GM11168 (cell line): ENCODE measurements around the gene NDC1.
"Not testable (repeated sequence)": the region's sequence is repeated elsewhere in the genome, so short reads cannot be mapped to it uniquely, and the experiment has no call there.

Experiments used
- in situ Hi-C: fragments of 300-500 bp; cut with MboI; formaldehyde crosslinking; loops from one replicate; pipeline ENCODE4 v1.12.0; 2022; ENCODE audit warnings: low sequenced_read_pairs; ENCODE audit not compliant: unreplicated experiment

Gene NDC1, protein sequence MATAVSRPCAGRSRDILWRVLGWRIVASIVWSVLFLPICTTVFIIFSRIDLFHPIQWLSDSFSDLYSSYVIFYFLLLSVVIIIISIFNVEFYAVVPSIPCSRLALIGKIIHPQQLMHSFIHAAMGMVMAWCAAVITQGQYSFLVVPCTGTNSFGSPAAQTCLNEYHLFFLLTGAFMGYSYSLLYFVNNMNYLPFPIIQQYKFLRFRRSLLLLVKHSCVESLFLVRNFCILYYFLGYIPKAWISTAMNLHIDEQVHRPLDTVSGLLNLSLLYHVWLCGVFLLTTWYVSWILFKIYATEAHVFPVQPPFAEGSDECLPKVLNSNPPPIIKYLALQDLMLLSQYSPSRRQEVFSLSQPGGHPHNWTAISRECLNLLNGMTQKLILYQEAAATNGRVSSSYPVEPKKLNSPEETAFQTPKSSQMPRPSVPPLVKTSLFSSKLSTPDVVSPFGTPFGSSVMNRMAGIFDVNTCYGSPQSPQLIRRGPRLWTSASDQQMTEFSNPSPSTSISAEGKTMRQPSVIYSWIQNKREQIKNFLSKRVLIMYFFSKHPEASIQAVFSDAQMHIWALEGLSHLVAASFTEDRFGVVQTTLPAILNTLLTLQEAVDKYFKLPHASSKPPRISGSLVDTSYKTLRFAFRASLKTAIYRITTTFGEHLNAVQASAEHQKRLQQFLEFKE

DNA sequence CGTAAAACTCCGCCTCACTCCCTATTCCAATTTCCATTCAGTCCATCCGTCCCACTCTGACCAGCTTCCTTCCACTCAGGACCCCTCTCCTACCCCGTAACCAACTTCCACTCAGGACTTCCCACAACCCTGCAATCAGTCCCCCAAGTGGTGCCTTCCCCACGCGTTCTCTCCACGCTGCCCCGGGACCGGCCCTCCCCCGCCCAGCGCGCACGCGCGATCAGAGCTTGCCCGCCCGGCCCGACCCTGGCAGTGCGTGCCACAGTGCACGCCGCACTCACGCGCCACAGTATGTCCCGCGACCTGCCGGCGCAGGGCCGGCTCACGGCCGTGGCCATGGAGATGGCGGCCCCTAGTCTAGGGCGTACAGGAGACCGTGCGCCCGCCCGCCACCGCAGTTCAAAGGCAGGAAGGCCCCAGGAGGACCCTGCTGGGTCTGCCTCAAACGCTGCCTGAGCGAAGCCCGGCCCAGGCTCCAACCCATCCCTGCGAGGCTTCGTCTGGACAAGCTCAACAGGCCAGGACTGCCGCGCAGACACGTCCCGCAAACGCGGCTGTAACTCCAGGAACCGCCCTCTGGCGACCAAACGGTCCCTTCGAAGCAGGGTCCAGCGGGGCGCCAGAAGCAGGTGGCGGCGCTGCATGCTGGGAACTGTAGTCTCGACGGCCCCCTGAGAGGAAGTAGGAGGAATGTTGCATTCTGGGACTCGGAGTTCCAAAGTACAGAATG lies at the start of gene NDC1:
Gene NDC1, minus strand, starts transcription at position 373 of the 730 bp plus-strand sequence. Its CDS starts 35 bp downstream, at position 338.
- in situ Hi-C loops, result no loop called here

DNA sequence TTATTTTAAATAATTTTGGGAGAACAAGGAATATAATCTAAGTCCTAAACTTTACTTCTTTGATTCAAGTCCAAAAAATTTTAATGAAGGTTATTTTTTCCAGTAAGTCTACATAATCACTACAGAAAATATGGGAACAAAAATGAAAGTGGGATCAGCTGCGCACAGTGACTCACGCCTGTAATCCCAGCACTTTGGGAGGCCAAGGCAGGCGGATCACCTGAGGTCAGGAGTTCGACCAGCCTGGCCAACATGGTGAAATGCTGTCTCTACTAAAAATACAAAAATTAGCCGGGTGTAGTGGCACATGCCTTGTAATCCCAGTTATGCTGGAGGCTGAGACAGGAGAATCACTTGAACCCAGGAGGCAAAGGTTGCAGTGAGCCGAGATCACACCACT lies 45.5 kb upstream of the NDC1 start:
- in situ Hi-C loops, result not testable (repeated sequence)

DNA sequence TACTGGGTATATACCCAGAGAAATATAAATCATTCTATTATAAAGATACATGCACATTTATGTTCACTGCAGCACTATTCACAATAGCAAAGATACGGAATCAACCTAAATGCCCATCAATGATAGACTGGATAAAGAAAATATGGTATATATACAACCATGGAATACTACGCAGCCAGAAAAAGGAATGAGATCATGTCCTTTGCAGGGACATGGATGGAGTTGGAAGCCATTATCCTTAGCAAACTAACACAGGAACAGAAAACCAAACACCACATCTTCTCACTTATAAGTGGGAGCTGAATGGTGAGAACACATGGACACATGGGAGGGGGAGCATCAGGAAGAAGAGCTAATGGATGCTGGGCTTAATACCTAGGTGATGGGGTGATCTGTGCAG lies 43.8 kb upstream of the NDC1 start:
- in situ Hi-C loops, result not testable (repeated sequence)

DNA sequence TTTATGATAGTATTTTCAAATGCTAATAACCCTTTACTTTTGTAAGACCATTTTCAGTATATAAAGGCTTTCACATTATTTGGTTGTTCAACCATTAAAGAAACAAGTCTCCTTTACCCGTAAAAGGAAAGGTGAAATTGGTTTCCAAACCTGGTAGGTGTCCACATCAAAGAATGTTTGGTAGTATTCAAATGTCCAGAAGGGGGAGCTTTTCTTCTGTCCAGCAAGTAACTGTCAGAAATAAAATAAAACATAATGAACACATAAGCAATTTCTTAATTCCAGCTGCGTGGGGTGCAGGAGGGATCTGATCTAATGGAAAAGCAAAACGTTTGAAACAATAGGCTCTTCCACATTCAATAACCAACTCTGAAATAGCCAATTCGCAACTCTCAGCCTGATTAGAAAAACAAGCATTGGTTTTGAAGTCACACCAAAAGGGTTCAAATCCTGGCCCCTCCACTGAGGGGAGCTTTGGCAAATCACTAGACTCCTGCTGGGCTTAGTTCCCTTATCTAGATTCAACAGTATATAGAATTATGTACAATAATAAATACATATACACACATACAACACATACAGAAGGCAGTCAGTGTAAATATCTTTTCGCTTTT lies 40.5 kb upstream of the NDC1 start:
- in situ Hi-C loops, result no loop called here

DNA sequence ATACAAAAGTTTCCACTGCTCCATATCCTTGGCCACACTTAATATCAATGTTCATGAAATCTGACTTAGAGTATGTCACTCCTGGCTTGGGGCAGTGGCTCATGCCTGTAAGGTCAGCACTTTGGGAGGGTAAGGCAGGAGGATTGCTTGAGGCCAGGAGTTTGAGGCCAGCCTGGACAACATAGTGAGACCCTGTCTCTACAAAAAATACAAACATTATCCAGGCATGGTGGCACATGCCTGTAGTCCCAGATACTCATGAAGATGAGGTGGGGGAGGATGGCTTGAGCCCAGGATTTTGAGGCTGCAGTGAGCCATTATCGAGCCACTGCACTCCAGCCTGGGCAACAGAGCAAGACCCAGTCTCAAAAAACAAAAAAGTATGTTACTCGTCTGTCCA lies 37.1 kb upstream of the NDC1 start:
- in situ Hi-C loops, result not testable (repeated sequence)

DNA sequence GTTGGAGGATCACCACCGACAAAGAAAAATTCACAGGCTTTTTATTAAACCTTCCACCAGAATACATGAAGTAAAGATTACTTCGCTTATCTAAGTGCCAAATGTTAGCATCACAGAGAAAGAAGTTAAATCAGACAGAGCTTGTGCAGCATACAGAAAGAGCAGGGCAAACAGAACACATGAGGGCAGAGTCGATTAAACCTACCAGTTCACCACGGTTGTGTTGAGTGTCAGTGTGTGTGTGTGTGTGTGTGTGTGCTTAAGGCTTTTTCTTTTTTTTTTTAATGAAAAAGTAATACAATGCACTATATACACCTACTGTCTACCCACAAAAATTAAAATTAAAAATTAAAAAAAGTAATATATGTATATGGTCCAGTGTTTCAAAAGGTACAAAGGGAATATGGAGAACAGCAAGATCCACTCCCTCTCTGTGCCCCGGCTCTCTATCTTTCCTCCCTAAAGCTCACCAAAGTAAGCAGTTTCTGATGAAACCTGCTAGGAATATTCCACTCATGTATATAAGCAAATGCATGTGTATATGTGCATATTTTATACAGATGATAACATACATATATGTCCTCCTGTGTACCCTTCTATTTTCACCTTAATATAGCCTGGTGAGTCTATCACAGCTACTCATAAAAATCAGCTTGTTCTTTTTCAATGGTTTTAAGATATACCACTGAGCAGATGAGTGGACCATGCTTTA lies 33.8 kb upstream of the NDC1 start:
- in situ Hi-C loops, result no loop called here

DNA sequence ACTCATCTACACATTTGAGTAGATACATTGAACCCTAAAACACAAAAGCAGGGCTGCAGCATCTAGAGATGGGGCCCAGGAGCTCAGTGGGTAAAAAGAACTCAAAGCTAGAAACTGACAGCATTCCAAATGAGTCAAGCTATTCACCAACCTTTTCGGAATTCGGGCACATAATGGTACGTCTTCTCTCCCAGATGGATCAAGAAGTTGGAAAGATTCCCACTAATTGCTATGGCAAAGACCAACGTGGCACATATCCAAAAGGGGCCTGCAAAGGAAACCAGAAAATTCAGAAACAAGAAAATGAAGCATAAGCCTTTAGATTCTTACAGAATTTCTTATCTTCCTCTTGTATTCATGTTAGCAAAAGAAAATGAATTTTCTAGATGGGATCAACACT lies 33.1 kb upstream of the NDC1 start:
- in situ Hi-C loops, result no loop called here

DNA sequence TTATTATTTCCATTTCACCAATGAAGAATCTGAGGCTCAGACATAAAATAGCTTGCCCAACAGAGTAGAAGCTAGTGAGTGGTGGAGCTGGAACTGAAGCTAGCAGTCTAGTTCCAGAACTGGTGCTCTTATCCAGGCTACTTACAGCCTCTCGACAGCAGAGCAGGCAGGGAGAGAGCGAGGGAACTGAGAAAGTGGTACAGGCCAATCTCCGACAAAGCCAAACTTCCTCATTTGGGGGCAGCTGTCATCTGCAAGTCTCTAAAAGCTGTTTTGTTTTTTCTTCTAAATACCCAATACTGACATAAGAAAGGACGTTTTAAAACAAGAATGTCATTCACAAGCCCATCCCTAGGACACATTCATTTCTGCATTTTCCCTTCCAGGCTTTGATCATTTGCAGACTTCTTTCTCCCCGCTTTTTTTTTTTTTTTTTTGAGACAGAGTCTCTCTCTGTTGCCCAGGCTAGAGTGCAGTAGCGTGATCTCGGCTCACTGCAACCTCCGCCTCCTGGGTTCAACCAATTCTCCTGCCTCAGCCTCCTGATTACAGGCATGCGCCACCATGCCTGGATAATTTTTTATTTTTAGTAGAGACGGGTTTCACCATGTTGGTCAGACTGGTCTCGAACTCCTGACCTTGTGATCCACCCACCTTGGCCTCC lies 31.5 kb upstream of the NDC1 start:
- in situ Hi-C loops, result loop anchor here (5.0 kb wide), 1 partner anchor 88 kb away; no protein-coding TSS in a partner anchor

DNA sequence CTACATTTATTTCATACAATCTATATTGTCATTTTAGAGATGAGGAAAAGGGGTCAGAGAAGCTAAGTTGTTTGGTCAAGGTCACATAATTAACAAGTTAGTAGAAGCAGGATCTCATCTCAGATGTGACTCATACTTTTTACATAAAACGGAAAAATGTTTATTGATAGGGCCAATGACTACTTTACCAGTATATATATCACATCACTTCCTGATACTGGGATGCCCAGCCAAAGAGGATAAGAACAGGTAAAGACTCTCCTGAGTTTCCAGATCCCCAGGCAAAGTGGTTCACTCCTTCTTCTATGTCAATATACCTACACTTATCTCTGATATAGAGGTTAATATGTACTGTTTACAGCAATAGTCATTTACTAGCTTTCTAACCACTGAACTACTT lies 30.5 kb upstream of the NDC1 start:
- in situ Hi-C loops, result loop anchor here (5.0 kb wide), 1 partner anchor 89 kb away; no protein-coding TSS in a partner anchor

DNA sequence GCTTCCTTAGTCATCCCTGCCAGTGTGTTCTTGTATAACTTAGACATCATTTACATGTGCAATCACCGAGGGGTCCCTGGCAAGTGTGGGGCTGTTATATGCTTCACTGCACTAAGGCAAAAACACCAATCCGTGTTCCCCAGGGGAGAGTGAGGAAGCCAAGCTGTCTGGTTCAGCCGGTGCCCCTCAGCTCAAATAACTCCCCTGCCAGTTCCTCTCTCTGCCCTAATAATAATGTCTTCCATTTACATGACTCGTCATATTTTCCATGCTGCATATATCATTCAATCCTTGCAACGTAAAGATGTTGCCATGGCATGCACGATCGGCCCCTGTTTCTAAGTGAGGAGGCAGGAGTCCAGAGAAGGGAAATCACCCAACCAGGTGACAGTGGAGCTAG lies 24.4 kb upstream of the NDC1 start:
- in situ Hi-C loops, result no loop called here

DNA sequence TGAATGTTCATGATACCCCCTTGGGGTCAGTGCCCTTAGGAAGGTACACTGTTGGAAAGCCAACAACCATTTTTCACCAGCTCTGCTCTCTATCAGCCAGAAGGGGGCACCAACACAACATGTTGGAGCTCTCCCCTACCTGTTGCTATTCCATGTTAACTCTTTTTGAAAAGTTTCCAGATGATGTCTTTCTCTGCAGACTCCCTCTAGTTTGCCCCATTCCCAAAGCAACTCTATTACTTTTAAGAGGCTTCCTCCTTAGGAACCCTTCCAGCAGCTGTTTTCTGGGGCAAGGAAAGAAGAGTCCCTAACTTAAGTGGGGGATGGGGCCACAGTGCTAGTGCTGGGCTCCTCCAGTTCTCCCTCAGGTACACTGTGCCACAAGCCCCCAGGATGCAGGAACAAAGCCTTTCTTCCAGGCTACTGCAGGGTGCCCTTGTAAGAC lies 22.9 kb upstream of the NDC1 start:
- in situ Hi-C loops, result no loop called here

DNA sequence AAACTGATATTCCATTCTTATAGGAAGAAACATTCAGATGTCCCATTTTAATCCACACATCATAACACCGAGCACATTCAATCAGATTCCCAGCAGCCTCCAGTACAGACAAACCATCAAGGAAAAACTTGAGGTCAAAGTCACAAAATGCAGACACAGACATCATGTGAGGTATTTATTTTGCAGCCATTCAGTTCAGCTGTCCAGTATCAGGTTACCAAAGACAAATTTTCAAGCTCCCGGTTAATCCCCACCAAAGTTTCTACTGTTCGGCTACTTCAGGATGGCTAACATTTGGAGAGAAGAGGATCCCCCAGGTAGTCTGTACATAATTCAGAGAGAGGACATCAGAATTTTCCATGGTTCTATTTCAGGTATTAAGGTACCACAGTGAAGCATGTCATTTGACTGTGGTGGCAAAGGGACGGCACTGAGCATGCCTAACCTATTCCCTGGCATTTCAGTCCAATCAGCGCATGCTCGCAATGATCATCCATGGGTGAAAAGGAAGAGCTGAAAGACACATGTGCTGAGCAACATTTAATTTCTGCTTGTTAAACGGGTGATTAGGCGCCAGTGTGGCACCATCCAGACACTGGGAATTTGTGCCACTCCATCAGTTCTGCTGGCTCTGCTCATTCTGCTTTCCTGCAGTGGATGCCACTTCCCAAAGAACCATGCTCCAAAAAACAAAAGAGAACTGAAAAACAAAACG lies 13.6 kb upstream of the NDC1 start:
- in situ Hi-C loops, result no loop called here

DNA sequence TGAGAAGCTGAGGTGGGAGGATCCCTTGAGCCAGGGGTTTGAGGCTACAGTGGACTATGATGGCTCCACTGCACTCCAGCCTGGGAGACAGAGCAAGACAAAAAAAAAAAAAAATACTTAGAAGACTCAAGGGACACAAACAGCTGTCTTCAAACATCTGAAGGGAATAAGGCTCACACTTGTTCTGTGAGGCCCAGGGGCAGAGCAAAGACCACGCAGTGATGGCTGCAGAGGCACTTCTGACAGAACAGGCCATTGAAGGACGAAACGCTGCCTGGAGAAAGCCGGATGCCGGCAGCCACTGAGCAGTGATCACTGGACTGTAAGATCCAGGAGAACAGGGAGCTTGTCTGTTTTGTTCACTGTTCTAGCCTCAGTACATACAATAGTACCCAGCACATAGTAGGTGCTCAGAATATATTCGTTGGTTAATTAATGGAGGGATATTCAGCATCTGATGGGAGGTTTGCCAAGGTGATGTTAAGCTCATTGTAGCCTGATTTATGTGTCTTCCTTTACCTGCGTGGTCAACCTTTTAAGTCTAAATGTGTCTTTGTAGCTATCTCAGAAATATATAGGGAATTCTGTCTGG lies 12.1 kb upstream of the NDC1 start:
- in situ Hi-C loops, result no loop called here

DNA sequence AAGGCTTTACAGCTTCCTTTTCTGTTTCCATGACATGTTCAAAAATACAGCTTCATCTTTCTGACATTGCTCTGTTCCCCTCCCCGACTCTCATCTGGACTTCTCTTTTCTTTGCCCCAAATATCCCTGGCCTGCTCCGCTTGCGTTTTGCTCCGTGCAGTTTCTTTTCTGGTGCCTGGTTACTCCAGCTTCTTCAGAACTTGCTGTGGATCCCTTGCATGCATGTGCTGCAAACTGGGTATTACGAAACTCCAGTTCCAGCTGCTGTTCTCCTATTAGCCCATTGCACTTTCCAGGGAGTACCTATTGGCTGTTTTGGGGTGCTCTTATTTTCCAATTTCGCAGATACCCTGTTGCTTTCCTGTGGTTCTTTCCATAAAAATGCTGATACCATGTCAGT lies 9.9 kb upstream of the NDC1 start:
- in situ Hi-C loops, result no loop called here

DNA sequence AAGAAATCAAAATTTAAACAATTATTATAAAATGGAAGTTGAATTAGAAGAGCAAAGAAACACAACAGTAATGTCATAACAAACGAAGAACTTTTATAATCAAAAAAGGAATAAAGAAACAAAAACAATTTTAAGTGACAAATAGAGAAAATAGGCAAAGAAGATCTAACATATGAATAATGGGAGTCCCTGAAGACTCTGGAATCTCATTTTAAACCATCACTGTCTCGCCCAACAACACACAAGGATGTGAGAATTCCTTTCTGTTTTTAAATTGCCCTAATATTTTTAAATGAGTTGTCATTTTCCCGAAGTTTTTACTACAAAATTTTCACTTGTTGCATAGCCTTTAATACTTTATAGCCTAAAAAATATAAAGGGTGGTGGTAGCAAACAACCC lies 4.3 kb upstream of the NDC1 start:
- in situ Hi-C loops, result no loop called here

DNA sequence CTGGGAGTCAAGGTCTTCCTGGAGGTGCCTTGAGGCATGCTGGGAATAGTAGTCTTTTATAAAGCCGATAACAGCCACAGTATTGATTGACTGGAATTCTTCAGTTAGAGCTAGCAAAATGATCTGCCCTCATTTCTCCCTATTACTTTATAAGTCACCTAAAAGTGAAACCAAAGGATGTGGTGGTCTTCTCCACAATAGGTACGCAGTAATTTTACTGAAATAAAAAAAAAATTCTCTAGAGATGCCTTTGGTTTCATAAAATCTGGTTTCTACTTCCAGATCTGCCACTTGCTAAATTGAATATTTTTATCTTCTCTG lies 518 bp upstream of the NDC1 start:
- in situ Hi-C loops, result no loop called here

DNA sequence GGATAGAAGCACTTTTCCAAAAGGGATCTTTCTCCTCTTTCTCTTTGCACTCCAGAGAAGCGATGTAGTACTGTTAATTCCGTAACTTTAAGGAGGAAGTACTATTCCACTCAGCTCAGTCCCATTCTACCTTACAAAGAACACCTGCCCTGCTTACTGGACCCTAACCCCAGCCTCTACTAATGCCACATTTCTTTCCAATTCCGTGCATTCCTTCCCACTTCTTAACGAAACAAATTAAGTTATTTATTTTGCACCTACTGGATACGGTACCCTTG lies 511 bp downstream of the NDC1 start:
- in situ Hi-C loops, result no loop called here

DNA sequence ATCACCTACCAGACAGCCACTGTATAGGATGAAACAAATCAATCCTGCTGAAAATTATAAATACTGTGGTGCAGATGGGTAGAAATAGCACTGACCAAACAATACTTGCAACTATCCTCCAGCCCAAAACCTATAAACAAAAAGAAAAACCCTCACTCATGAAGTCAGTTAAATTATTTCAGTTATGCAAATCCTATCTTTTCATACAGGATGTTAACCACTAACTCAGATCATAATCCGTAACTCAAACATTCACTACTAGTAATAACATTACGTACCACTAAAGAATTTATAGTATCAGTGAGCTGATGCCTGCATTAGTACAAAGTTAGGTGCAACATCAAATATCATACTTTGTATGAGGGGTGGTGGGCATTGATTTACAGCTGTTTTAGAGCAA lies 2.6 kb downstream of the NDC1 start:
- in situ Hi-C loops, result no loop called here

DNA sequence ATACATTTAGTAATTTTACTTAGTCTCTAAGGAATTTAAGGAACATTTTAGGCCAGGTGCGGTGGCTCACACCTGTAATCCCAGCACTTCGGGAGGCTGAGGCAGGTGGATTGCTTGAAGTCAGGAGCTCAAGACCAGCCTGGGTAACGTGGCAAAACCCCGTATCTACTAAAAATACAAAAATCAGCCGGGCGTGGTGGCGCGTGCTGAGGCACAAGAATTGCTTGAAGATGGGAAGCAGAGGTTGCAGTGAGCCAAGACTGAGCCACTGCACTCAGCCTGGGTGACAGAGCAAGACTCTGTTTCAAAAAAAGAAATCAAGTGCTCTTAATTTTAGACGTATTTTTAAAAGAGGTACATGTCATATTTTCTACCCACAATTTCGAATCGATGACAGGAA lies 3.3 kb downstream of the NDC1 start:
- in situ Hi-C loops, result no loop called here
